ENCODE measurements around the gene POLR3H. TPM values are rescaled to one million over a fixed set of nuclear protein-coding genes. Genes with fewer than 3 reads are reported as not detected.

The POLR3H gene
- total RNA-seq, 1 donor from 2014 or later: 9.7 TPM

DNA sequence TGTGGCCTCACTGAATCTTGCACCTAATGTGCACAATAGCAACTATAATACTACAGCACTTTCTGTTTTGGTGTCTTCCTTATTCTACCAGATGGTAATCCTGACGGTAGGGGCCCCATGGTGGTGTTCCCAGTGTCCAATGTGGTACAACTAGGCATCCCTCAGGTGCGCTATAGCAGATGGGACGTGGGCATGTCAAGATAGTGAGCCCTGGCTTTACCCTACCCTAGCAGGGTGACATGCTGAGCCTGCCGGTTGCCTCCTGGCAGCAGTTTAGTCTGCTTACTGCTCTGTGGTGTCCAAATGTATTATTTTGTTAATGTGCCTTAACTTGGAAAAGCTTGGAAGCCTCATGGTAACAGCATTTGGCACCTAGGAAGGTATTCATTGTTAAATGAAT lies 56.2 kb downstream of the POLR3H start:
- DNase-seq (ENCODE audit: low read depth): no peak
- H3K27me3 ChIP-seq (ENCODE audit: control insufficient read depth, insufficient read depth, low read length): no peaks in the 10 kb centered on the region
- H3K4me3 ChIP-seq (ENCODE audit: low read depth, low read length): no peak overlapping the region
- no peaks in the 10 kb centered on the region for H3K36me3 ChIP-seq (ENCODE audit: control insufficient read depth, insufficient read depth, low read length)
- TF ChIP-seq, protein P1, sequence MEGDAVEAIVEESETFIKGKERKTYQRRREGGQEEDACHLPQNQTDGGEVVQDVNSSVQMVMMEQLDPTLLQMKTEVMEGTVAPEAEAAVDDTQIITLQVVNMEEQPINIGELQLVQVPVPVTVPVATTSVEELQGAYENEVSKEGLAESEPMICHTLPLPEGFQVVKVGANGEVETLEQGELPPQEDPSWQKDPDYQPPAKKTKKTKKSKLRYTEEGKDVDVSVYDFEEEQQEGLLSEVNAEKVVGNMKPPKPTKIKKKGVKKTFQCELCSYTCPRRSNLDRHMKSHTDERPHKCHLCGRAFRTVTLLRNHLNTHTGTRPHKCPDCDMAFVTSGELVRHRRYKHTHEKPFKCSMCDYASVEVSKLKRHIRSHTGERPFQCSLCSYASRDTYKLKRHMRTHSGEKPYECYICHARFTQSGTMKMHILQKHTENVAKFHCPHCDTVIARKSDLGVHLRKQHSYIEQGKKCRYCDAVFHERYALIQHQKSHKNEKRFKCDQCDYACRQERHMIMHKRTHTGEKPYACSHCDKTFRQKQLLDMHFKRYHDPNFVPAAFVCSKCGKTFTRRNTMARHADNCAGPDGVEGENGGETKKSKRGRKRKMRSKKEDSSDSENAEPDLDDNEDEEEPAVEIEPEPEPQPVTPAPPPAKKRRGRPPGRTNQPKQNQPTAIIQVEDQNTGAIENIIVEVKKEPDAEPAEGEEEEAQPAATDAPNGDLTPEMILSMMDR (IDR thresholded peaks at IDR 0.05; ENCODE audit: insufficient read depth, low read length, poor library complexity, severe bottlenecking): no peak

DNA sequence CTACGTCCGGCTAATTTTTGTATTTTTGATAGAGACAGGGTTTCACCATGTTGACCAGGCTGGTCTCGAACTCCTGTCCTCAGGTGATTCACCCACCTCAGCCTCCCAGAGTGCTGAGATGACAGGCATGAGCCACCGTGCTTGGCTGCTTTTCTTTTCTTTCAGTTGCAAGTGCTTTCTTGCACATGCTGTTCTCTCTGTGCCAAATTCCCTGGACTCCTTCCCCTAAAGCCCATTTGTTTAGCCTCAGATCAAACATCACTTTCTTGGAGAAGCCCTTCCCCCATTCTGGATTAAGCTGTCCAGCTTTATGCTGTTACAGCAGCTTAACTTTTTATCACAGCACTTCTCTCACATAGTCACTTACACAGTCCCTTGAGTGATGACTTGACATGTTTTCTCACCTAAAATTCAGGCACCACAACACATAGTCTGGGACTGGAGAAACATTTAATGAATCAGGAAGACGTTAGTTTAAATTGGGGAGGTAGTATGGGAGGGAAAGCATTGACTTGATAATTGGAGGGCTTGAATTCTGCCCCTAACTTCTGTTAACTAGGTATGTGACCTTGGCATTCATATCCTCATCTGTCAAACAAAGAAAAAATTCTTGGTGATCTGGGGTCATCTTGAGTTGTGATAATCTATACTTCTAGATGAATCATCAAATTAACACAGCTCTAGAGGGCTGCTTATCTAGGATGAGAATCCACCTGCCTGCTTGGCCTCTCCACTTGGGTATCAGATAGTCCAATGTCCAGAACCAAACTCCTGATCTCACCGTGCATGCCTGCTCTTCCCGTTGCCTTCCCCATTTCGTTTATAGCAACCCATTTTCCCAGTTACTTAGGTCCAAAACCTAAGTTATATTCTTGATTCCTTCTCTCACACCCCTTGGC lies 57.0 kb downstream of the POLR3H start:
- TF ChIP-seq, protein P1 (IDR thresholded peaks at IDR 0.05; ENCODE audit: insufficient read depth, low read length, poor library complexity, severe bottlenecking): no peak
- no peaks in the 10 kb centered on the region for H3K27me3 ChIP-seq (ENCODE audit: control insufficient read depth, insufficient read depth, low read length)
- DNase-seq (ENCODE audit: low read depth): no peak
- no peaks in the 10 kb centered on the region for H3K36me3 ChIP-seq (ENCODE audit: control insufficient read depth, insufficient read depth, low read length)
- no peak overlapping the region for H3K4me3 ChIP-seq (ENCODE audit: low read depth, low read length)

DNA sequence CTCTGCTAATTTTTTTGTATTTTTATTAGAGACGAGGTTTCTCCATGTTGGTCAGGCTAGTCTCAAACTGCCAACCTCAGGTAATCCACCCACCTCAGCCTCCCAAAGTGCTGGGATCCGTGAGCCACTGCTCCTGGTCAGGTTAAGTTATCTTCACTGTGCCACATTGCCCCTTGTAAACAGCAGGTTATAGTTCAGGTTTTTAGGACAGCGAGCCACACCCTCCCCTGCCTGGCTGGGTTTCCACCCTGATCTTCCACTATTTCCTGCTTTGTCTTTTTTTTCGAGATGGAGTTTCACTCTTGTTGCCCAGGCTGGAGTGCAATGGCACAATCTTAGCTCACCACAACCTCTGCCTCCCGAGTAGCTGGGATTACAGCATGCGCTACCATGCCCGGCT lies 59.2 kb downstream of the POLR3H start:
- no peak for DNase-seq (ENCODE audit: low read depth)
- Histone ChIP-seq H3K36me3 (ENCODE audit: control insufficient read depth, insufficient read depth, low read length) (no peaks in the 10 kb centered on the region), H3K27me3 (ENCODE audit: control insufficient read depth, insufficient read depth, low read length) (no peaks in the 10 kb centered on the region), H3K4me3 (ENCODE audit: low read depth, low read length) (no peak overlapping the region)
- TF ChIP-seq, protein P1 (IDR thresholded peaks at IDR 0.05; ENCODE audit: insufficient read depth, low read length, poor library complexity, severe bottlenecking): no peak

DNA sequence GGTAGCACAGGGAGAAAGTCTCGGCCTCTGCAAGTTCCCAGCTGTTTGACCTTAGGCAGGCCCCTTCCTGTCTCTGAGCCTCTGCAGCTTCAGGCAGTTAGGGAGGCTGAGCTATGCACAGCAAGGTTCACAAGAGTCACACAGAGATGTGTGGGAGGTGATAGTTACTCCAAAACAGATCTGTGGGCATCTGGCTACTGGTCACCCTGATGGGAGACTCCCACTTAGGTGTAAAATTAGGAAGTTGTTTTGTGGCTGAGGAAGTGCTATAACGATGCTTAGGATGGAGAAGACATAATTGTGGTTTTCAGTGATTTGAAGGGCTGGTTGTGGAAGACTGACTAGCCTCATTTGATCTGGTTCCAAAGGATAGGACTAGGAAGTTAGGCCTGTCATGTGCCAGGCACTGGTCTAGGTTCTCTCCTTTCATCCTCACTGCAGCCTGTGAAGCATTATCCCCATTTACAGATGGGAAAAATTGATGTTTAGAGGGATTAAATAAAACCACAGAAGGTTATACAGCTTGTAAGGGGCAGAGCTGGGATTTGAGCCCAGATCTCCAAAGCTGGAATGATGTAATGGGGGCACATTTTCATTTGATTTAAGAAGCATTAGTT lies 61.8 kb downstream of the POLR3H start:
- H3K4me3 ChIP-seq (ENCODE audit: low read depth, low read length): no peak overlapping the region
- no peaks in the 10 kb centered on the region for H3K27me3 ChIP-seq (ENCODE audit: control insufficient read depth, insufficient read depth, low read length)
- TF ChIP-seq, protein P1 (IDR thresholded peaks at IDR 0.05; ENCODE audit: insufficient read depth, low read length, poor library complexity, severe bottlenecking): no peak
- H3K36me3 ChIP-seq (ENCODE audit: control insufficient read depth, insufficient read depth, low read length): no peaks in the 10 kb centered on the region
- no peak for DNase-seq (ENCODE audit: low read depth)

DNA sequence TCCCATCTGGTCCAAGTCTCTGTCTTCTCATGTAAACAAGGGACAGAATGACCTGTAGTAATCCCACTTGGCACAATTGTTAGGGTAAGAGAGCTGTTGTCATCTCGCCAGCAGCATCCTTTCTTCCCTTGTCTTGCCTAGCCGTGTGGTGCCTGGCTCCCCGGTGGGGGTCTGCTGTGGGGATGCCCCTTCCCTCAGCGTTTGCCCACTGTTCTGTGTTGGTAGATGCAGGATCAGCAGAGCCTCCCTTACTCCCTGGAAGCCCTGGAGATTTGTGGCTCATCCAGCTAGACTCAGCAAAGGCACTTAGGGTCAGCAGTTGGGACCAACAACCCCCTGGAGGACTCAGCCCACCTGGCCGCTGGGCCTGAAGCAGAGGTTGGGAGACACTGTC lies 62.3 kb downstream of the POLR3H start:
- H3K27me3 ChIP-seq (ENCODE audit: control insufficient read depth, insufficient read depth, low read length): no peaks in the 10 kb centered on the region
- no peaks in the 10 kb centered on the region for H3K36me3 ChIP-seq (ENCODE audit: control insufficient read depth, insufficient read depth, low read length)
- no peak overlapping the region for H3K4me3 ChIP-seq (ENCODE audit: low read depth, low read length)
- TF ChIP-seq, protein P1 (IDR thresholded peaks at IDR 0.05; ENCODE audit: insufficient read depth, low read length, poor library complexity, severe bottlenecking): no peak
- no peak for DNase-seq (ENCODE audit: low read depth)

All from kidney epithelial cell (primary cell).